ENCODE data around the gene DHX57.
"Not testable (repeated sequence)": the region's sequence is repeated elsewhere in the genome, so short reads cannot be mapped to it uniquely, and the experiment has no call there.

DHX57 gene

DNA sequence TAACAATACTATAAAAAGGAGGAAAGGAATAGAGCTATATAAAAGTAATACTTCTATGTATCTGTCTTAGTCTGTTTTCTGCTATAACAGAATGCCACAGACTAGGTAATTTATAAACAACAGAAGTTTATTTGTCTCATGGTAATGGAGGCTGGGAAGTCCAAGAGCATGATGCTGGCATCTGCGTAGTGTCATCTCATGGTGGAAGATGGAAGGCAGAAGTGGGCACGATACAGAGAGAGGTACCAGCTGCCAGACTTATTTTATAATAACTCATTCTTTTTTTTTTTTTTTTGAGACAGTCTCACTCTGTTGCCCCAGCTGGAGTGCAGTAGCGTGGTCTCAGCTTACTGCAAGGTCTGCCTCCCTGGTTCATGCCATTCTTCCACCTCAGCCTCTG lies 4.3 kb downstream of the DHX57 start:
- no peak for DNase-seq (ENCODE audit: low read depth in 2 of 2)

DNA sequence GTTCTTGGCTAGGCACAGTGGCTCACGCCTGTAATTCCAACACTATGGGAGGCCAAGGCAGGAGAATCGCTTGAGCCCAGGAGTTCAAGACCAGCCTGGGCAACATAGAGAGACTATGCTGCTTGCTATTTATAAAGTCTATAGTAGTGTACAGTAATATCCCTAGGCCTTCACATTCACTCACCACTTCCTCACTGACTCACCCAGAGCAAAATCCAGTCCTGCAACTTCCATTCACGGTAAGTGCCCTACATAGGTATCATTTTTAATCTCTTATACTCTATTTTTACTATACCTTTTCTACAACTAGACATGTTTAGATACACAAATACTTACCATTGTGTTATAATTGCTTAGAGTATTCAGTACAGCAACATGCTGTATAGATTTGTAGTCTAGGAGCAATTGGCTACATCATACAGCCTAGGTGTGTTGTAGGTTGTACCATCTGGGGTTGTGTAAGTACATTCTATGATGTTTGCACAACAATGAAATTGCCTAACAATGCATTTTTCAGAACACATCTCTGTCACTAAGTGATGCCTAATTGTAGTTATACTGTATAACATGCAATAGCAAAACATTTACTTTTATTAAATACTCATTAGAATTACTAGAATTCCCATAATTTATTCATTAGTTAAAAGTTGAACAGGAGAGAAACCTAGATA lies 8.8 kb downstream of the DHX57 start:
- DNase-seq (ENCODE audit: low read depth in 2 of 2): no peak

- DNase-seq (ENCODE audit: low read depth in 2 of 2): no peak
Observed at GRCh38 chr2:38863061-38863695, 12.6 kb downstream of the DHX57 start.

DNA sequence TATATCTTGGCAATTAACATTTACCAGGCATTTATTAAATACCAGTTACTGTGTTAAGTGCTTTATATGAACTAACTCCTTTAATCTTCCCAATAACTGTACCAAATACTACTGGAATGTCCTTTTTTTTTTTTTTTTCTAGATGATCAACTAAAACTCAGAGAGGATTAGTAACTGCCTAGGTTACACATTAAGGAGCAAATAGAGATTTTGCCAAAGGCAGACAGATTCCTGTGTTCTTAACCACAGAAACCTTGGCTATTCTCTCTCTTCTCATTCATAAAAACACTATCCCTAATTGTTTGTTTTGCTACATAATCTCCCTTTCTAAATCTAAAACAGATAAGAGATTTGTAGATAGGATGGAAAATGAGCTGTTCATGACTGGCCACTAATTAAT lies 13.3 kb downstream of the DHX57 start:
- no peak for DNase-seq (ENCODE audit: low read depth in 2 of 2)

- DNase-seq (ENCODE audit: low read depth in 2 of 2): no peak
Observed at GRCh38 chr2:38856165-38856564, 19.6 kb downstream of the DHX57 start.

DNA sequence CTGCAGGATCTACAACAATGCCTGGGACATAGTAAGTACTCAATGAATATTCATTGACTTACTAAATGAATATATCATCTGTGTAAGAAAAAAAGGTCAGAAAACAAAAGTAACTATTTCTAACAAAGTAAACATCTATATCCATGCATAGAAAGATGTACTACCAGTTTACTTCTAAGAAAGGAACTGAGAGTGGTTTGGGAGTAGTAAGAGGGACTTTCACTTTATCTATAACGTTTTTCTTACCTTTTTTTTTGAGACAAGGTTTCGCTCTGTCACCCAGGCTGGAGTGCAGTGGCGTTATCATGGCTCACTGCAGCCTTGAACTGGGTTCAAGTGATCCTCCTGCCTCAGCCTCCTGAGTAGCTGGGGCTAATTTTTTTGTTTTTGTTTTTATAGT lies 25.7 kb downstream of the DHX57 start:
- no peak for DNase-seq (ENCODE audit: low read depth in 2 of 2)

- no peak for DNase-seq (ENCODE audit: low read depth in 2 of 2)
Observed at GRCh38 chr2:38836791-38837190, 38.9 kb downstream of the DHX57 start.

- no peak for DNase-seq (ENCODE audit: low read depth in 2 of 2)
Observed at GRCh38 chr2:38835990-38836389, 39.7 kb downstream of the DHX57 start.

- DNase-seq (ENCODE audit: low read depth in 2 of 2): no peak
Observed at GRCh38 chr2:38835015-38835601, 40.6 kb downstream of the DHX57 start.

DNA sequence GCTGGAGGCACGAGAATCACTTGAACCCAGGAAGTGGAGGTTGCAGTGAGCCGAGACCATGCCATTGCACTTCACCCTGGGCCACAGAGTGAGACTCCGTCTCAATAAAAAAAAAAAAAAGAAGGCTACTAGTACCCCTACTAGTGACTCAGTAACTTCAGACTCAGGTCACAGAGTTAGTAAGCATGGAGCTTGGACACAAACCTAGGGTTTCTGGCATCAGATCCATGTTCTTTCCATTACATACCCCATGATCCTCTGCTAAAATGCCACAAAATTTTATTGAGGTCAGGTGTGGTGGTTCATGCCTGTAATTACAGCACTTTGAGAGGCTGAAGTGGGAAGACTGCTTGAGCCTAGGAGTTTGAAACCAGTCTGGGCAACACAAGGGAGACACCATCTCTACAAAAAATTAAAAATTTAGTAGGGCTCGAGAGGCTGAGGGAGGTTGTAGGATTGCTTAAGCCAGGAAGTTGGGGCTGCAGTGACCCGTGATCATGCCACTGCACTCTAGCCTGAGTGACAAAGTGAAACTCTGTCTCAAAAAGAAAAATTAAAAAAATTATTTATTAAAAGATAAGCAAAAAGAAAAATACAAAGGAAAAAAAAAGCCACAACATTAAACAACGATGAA lies 45.1 kb downstream of the DHX57 start:
- no peak for DNase-seq (ENCODE audit: low read depth in 2 of 2)

DNA sequence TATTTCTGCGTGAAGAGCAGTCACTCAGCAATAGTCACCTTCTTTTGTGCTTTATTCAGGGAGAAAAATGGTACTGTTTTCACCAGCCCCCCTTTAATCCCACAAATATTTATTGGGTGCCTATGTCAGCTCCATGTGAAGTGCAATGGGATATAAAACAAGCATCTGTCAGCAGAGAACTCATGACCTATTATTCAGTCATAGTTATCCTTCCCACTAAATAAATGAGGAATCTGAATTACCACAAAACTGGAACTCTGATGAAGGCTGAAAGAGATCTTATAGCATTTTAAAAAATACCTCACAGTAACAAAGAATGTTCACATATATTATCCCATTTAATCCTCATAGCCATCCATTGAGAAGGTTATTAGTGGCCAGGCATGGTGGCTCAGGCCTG lies 45.8 kb downstream of the DHX57 start:
- no peak for DNase-seq (ENCODE audit: low read depth in 2 of 2)

DNA sequence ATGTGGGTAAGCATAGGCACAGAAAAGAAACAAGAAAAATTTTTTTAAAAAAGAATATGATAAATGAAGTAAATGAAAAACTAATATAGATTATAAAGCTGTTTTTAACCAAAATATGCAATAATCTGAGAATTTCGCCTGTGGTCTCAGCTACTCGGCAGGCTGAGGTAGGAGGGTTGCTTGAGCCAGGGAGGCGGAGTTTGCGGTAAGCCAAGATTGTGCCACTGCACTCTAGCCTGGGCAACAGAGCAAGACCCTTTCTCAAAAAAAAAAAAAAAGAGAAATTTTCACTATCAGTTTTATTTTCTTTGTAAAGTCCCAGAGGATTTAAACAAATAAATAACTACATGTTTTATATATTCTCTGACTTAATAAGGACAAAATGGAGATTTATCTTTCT lies 47.3 kb downstream of the DHX57 start:
- no peak for DNase-seq (ENCODE audit: low read depth in 2 of 2)

GRCh38 chr2:38827539-38828145 lies 48.1 kb downstream of the DHX57 start:
- DNase-seq (ENCODE audit: low read depth in 2 of 2): not testable (repeated sequence)

DNA sequence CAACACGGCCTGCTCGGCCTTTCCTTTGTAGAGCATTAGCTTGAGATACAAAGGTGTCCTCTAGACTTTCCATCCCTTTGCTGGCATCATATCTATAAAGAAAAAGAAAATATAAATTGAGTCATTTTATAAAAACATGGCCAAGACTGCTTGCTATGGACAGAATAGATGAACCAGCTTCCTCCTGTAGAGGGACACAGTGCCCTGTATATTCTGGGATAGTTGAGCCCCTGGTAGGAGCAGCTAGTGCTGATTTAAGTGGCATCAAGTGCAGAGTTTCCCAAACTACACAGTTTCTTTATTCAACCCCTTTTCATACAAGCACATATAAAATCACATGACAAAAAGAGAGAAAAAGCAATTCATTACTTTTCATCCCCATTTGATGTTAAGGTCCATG lies 49.8 kb downstream of the DHX57 start:
- DNase-seq (ENCODE audit: low read depth in 2 of 2): no peak

DNA sequence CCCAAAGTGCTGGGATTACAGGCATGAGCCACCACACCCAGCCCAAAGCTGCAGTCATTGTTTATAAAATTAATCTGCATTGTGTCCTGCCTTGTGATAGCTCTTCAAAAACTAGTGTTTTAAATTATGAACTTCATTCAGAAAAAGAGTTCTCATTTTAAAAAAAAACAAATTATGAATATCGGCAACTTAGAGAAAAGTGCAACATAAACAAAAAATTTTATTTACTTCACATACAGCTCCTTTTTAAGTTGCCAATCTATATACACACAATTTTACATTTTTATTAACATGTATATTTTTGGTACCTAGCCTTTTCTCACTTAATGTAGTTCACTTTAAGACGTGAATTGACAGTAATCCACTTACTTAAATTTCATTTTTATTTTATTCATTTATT lies 50.8 kb downstream of the DHX57 start:
- no peak for DNase-seq (ENCODE audit: low read depth in 2 of 2)

DNA sequence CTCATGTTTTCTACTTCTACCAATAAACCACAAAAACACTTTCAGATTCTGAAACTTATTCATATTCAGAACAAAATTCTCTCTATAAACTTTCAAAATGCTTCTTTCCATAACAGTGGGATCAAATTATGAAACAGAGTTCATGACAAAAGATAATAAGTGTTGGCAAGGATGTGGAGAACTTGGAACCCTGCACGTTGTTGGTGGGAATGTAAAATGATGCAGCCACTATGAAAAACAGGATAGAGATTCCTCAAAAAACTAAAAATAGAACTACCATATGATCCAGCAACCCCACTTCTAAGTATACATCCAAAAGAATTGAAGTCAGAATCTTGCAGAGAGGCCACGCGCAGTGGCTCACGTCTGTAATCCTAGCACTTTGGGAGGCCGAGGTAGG lies 52.3 kb downstream of the DHX57 start:
- no peak for DNase-seq (ENCODE audit: low read depth in 2 of 2)

- no peak for DNase-seq (ENCODE audit: low read depth in 2 of 2)
Observed at GRCh38 chr2:38818565-38818964, 57.2 kb downstream of the DHX57 start.

DNA sequence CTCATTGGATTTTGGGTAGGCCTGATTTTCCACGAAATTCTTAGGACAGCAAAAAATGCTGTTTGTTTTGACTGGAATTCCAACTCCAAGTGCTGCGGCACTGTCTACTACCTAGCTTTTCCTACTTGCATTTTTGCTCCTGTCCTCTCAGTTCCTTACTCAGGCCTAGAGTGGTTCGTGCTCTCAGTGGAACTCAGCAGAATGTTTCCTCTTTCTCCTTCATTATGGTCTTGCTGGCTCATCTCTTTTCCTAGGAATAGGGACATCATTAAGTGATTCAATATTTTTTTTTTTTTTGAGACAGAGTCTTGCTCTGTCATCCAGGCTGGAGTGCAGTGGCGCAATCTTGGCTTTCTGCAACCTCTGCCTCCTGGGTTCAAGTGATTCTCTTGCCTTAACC lies 59.8 kb downstream of the DHX57 start:
- DNase-seq (ENCODE audit: low read depth in 2 of 2): no peak

GRCh38 chr2:38810488-38810887 lies 65.2 kb downstream of the DHX57 start:
- DNase-seq (ENCODE audit: low read depth in 2 of 2): no peak

DNA sequence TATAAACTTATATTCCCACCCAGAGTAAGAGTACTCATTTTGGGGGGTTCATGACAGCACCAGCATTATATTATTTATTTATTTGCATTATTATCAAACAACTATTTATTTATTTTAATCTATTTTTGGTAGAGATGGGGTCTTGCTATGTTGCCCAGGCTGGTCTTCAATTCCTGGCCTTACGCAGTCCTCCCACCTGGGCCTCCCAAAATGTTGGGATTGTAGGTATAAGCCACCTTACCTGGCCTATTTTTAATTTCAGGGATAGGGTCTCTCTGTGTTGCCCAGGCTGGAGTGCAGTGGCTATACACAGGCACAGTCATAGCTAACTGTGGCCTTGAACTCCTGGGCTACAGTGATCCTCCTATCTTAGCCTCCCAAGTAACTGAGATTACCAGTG lies 67.1 kb downstream of the DHX57 start:
- DNase-seq (ENCODE audit: low read depth in 2 of 2): no peak

GRCh38 chr2:38806733-38807059 lies 69.0 kb downstream of the DHX57 start:
- no peak for DNase-seq (ENCODE audit: low read depth in 2 of 2)

DNA sequence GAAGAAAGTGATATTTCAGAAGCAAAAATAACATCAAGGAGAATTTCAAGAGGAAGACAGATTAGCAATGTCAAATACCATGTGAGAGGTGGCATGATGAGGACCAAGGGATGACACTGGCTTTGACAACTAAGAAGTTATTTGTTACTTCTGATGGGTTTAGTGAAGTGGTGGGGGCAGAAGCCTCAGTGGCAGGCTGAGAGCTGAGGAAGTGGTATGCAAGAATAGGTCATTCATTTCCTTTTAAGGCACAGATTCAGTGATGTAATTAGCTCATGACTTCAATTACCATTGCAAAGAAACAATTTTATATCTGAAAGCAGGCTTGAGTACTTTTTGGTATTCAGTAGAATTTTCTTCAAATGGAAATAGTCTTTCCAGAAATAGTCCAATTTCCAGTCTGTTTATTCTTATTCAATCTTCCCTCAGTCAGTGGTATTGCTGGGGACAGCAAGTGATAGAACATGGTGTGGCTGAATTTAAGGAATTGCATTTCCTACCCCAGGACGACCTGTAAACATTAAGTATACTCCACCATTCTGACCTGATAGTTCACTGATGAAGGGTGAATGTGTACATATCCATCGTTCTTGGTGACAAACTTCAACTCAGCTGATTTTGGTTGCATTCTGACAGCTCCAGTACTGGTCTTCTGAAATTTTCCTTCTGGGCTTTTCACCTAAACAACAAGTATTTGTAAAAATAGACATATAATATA lies 69.6 kb downstream of the DHX57 start:
- DNase-seq (ENCODE audit: low read depth in 2 of 2): no peak
